Omental fat pad (tissue), 4 donors: ENCODE data around the gene PAPOLG. TPM values are rescaled to one million over a fixed set of nuclear protein-coding genes. Genes with fewer than 3 reads are reported as not detected.
"Not testable (repeated sequence)": the region's sequence is repeated elsewhere in the genome, so short reads cannot be mapped to it uniquely, and the experiment has no call there.

Experiments
- ATAC-seq: fragments of 150-250 bp; one replicate; pipeline ENCODE4 v1.9.1; 2016; ENCODE audit warnings: mild to moderate bottlenecking, moderate library complexity; ENCODE audit not compliant: low FRiP score
- DNase-seq: peaks from one replicate; pipeline ENCODE4 v3.0.0-alpha.2; 2019; ENCODE audit warnings: low spot score
- CTCF ChIP-seq, 3 donors: fragments of 450-650 bp; IDR thresholded peaks; one replicate each; pipeline ENCODE4 v1.5.1; 2016 to 2017; ENCODE audit warnings: antibody characterized with exemption in 3 of 3, mild to moderate bottlenecking in 3 of 3, moderate library complexity in 2 of 3
- total RNA-seq, 4 donors: library from RNA; depleted of rRNA; stranded (reverse); fragments of >200 nt; gene quantifications; one replicate each; pipeline ENCODE4 v1.1.0, GENCODE V29; 2016

The PAPOLG gene
- total RNA-seq, 4 donors from 2014 or later: 12.3 to 19.2 (median 14.9) TPM

GRCh38 chr2:60822987-60823386 is 66.9 kb downstream of the PAPOLG start:
- ATAC-seq: no peak
- no peak for TF ChIP-seq CTCF (IDR thresholded peaks at IDR 0.05)
- DNase-seq: no peak

GRCh38 chr2:60823694-60824305 is 67.7 kb downstream of the PAPOLG start:
- no peak for TF ChIP-seq CTCF (IDR thresholded peaks at IDR 0.05)
- ATAC-seq (no peak), DNase-seq (no peak)

GRCh38 chr2:60825666-60826065 is 69.6 kb downstream of the PAPOLG start:
- no peak for TF ChIP-seq CTCF (IDR thresholded peaks at IDR 0.05)
- DNase-seq: no peak
- ATAC-seq: no peak

GRCh38 chr2:60826111-60826510 is 70.0 kb downstream of the PAPOLG start:
- DNase-seq (no peak), ATAC-seq (no peak)
- no peak for TF ChIP-seq CTCF (IDR thresholded peaks at IDR 0.05)

GRCh38 chr2:60826860-60827259 is 70.8 kb downstream of the PAPOLG start:
- not testable (repeated sequence) for DNase-seq, ATAC-seq

- no peak for TF ChIP-seq CTCF (IDR thresholded peaks at IDR 0.05)
- ATAC-seq: no peak
- no peak for DNase-seq
Observed at GRCh38 chr2:60827369-60827768, 71.3 kb downstream of the PAPOLG start.

GRCh38 chr2:60830991-60831390 is 74.9 kb downstream of the PAPOLG start:
- no peak for ATAC-seq
- DNase-seq: no peak
- no peak for TF ChIP-seq CTCF (IDR thresholded peaks at IDR 0.05)
